IPS-15b (cell line): ENCODE measurements around the gene PTPRM.

Experiments
- H3K27me3 ChIP-seq: one replicate; pipeline ENCODE4 v1.6.1; 2013; ENCODE audit warnings: low read length; ENCODE audit not compliant: control insufficient read depth, insufficient read depth
- H3K36me3 ChIP-seq: one replicate; pipeline ENCODE4 v1.6.1; 2013; ENCODE audit warnings: low read length; ENCODE audit not compliant: control insufficient read depth, insufficient read depth
- H3K4me1 ChIP-seq: one replicate; pipeline ENCODE4 v1.6.1; 2013; ENCODE audit warnings: mild to moderate bottlenecking, low read length; ENCODE audit not compliant: control insufficient read depth, insufficient read depth
- H3K4me3 ChIP-seq: one replicate; pipeline ENCODE4 v1.5.1; 2013; ENCODE audit warnings: low read depth, low read length
- H3K9ac ChIP-seq: one replicate; pipeline ENCODE4 v1.6.1; 2013; ENCODE audit warnings: low read depth, mild to moderate bottlenecking, low read length
- H3K9me3 ChIP-seq: one replicate; pipeline ENCODE4 v1.6.1; 2013; ENCODE audit warnings: mild to moderate bottlenecking, low read length; ENCODE audit not compliant: control insufficient read depth, insufficient read depth

The PTPRM gene

DNA sequence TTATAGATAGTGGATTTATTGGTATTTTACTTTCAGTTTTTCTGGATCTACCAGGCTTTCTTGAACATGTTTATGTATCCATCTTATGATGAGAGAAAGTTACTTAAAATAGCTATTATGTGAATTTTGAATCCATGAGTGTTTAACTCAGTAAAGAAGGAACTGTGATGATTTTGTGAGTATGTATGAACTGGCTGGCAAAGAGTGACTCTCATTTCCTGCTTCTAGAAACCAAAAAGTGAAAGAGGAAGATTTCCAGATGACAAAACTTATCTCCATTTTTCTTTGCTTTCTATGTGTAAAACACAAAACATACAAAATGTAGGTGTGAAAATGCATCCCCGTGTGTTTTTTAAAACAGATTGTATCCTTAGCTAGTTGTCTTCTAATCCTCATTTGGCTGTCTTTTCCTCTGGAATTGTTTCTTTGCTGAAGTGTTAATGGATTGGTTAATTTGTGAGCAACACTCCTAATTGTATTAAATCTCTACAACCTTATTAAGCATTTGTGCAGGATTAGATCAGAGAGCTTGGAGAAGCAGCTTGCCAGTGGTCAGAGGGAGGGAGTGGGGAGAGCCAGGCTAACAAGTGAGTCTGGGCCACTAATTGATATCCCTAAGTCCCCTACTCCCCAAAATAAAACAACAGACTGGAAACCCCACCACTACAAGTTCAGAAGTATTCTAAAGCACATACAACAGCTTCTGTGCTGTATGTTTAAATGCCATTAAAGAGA, 23.9 kb downstream of the PTPRM start:
- H3K36me3 ChIP-seq, result no peaks in the 10 kb centered on the region
- no peak overlapping the region for H3K4me3 ChIP-seq
- no peaks in the 10 kb centered on the region for H3K9me3 ChIP-seq
- H3K4me1 ChIP-seq, result no peaks in the 10 kb centered on the region
- H3K9ac ChIP-seq, result no peak overlapping the region
- H3K27me3 ChIP-seq, result no peaks in the 10 kb centered on the region

DNA sequence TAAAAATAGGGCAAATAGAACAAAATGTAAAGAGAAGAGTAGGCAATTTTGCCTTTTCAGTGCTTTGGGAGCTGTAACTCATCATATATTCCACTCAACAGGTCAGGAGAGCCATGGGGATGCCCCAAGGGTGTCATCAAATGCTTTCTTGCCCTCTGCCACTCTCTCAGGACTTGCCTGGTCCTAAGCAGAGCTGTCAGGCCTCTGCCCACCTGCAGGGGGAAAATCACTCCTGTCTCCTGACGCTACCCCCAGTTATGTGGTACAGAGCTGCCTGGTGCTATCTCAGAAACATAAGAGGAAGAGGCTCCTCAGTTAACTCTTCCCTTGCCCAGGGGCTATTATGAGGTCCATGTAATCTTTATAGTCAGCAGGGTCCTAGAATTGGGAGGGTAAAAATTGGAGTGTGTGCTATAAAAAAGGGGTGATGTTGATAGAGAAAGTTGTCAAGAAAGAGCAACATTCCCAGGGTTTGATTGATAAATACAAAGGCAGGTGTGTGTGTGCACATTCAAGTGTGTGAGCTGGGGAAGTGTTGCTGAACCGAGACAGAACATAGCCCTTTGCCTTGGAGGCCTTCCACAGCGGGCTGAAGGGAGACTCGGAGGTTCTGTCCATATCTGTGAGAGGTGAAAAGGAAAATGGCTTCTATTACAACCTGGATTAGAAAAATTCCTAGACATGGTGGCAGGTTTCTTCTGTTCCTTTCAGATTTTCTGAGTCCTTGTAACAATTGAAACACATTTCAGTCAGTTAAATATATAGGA, 25.4 kb downstream of the PTPRM start:
- Histone ChIP-seq H3K4me1 (no peaks in the 10 kb centered on the region), H3K9me3 (no peaks in the 10 kb centered on the region), H3K9ac (no peak overlapping the region), H3K4me3 (no peak overlapping the region), H3K27me3 (no peaks in the 10 kb centered on the region), H3K36me3 (no peaks in the 10 kb centered on the region)

DNA sequence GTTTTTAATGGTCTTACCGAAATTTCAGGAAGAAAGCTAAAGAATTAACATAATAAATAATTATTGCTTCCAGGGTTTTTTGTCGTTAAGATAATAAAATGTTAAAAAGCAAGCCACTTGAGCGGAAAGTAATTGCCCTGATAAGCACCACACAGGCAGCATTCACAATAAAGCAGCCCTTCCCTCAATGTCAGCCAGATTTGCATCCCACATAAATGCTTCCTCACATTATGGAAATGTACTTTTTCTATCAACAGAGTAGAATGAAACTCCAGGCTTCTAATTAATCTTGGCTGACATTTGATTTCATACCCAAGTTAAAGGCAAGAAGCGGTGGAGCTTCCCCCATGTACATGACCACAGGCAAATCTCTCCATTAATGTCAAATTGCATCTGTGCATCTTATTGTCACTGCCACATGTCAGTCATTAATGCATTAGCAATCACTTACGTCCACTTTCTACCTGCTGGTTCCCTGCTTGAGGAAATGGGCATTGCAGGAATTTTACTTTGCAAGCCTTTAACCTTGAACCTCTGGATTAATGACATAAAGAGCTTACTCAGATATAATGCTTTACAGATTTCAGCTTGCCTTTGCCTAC, 26.2 kb downstream of the PTPRM start:
- Histone ChIP-seq H3K27me3 (no peaks in the 10 kb centered on the region), H3K9ac (no peak overlapping the region), H3K4me3 (no peak overlapping the region), H3K36me3 (no peaks in the 10 kb centered on the region), H3K4me1 (no peaks in the 10 kb centered on the region), H3K9me3 (no peaks in the 10 kb centered on the region)

DNA sequence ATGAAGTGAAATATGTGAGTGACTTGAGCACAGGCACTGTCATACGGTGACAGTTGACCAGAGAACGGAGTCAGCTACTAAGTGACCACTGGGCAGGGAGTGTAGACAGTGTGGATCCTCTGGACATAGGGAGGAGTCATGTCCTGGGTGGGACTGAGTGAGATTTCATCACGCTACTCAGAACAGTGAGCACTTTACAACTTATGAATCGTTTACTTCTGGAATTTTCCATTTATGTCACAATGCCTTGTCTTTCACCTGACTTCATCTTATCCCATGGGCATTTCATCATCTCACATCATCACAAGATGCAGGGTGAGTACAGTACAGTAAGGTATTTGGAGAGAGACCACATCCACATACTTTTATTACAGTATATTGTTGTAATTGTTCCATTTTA, 29.0 kb downstream of the PTPRM start:
- H3K4me1 ChIP-seq, result no peaks in the 10 kb centered on the region
- H3K9me3 ChIP-seq, result no peaks in the 10 kb centered on the region
- H3K36me3 ChIP-seq, result no peaks in the 10 kb centered on the region
- no peaks in the 10 kb centered on the region for H3K27me3 ChIP-seq
- H3K4me3 ChIP-seq, result no peak overlapping the region
- no peak overlapping the region for H3K9ac ChIP-seq

DNA sequence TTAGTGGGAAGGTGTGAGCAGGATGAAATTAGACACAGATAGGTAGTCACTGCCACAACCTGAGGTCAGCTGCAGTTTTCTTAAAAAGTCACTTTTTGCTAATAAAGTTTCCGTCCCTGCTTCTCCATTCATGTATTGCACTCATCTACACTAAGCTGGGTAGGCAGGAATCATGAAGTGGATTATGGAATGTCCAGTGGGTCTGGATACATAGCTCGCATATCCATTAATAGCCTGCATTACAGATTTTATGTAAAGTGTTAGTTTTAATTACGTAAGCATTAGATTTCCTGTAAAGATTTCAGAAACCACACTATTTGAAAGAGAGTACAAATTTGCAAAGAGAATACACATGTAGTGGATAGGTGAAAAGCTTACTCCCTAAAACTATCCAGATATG, 30.4 kb downstream of the PTPRM start:
- H3K4me3 ChIP-seq, result no peak overlapping the region
- no peaks in the 10 kb centered on the region for H3K4me1 ChIP-seq
- H3K9me3 ChIP-seq, result no peaks in the 10 kb centered on the region
- H3K9ac ChIP-seq, result no peak overlapping the region
- no peaks in the 10 kb centered on the region for H3K36me3 ChIP-seq
- no peaks in the 10 kb centered on the region for H3K27me3 ChIP-seq

DNA sequence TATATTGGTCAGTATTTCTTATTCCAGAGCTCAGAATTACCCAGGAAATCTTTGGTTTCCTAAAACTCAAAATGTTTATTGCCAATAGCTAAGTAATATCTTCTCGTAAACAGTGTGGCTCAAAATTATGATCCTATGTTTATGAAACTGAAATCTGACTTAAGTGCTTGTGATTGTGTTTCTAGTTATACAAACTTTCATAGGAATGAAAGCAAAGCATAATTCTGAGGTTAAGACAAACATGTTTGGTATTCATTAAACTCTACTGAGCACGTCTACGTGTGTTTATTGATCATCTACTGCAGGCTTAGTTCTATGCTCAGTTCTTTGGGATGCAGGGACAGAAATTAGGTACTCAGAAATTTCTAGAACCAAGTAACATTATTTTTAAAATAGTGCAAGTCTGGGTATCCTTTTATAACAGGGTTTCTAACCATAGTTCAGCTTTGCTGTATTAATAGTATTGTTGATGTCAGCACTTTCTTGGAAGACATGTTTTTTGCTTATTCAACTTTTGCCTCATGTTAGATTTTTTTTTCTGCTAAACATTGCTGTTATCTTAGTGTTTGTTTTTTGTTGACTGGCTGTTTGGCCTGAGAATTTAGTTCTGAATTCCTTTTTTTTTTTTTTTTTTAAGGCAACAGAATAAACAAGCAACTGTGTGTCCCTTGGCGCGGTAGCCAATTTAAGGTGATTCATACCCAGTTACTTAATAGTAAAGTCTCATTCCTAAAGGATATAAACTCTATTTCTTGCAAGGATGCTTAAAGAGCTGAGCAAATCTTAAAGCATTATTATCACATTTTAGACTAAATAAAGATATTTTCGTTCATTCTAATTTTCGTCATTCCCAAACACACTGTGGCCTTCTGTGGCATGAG, 31.3 kb downstream of the PTPRM start:
- H3K4me3 ChIP-seq, result no peak overlapping the region
- H3K9me3 ChIP-seq, result no peaks in the 10 kb centered on the region
- H3K27me3 ChIP-seq, result no peaks in the 10 kb centered on the region
- H3K36me3 ChIP-seq, result no peaks in the 10 kb centered on the region
- H3K4me1 ChIP-seq, result peaks cover 3% of the 10 kb centered on the region
- H3K9ac ChIP-seq, result no peak overlapping the region

DNA sequence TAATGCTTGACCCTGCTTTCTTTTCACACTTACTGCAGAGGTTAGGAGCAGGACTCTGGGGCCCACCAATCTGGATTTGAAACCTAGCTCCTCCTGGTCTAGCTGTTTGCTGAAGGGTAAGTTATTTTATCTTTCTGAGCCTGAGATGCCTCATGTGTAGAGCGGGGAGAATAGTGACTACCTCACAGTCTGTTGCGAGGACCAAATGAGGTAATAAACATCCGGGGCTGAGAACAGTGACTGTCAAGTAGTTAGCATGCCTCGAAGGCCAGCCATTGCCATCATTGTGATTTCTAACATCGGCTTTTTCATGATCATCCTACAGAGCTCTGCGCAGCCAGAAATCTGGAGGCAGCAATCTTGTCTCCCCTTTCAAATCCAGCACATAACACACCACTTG, 32.9 kb downstream of the PTPRM start:
- no peak overlapping the region for H3K9ac ChIP-seq
- H3K4me1 ChIP-seq, result peaks cover 4% of the 10 kb centered on the region
- H3K4me3 ChIP-seq, result no peak overlapping the region
- H3K27me3 ChIP-seq, result no peaks in the 10 kb centered on the region
- H3K9me3 ChIP-seq, result no peaks in the 10 kb centered on the region
- no peaks in the 10 kb centered on the region for H3K36me3 ChIP-seq

DNA sequence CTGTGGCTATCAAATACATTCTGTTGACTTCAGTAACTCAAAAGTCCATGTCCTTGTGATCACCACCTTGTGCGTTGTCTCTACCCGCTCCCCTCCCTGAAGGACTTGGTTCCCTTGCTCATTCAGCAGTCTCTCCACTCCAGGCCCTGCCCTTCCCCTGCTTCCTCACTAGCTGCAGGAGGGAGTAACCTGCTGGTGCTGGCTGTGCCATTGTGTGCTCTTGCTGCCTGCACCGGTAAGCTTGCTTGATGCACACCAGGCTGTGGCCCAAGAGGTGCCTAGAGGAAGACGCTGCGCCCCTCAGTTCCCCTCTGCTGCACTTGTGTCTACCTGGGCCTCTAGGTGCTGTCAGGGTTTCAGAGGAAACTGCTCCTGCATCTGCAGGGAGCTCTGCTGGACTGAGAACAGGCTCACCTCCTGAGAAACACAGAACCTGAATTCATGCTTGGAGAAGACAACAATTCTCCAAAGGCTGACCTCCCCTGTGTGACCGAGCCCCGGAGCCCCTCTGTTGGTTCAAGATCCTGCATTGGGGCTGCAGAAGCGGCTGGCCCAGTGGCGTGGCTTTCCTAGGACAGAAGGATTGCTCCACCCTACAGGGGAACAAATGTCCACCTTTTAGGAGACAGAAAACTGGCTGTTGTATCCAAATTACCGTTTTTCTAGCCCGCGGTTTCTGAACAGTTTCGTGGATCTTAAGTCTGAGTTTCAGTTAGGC, 33.6 kb downstream of the PTPRM start:
- Histone ChIP-seq H3K9me3 (no peaks in the 10 kb centered on the region), H3K9ac (no peak overlapping the region), H3K36me3 (no peaks in the 10 kb centered on the region), H3K4me3 (no peak overlapping the region), H3K27me3 (no peaks in the 10 kb centered on the region), H3K4me1 (peaks cover 4% of the 10 kb centered on the region)

DNA sequence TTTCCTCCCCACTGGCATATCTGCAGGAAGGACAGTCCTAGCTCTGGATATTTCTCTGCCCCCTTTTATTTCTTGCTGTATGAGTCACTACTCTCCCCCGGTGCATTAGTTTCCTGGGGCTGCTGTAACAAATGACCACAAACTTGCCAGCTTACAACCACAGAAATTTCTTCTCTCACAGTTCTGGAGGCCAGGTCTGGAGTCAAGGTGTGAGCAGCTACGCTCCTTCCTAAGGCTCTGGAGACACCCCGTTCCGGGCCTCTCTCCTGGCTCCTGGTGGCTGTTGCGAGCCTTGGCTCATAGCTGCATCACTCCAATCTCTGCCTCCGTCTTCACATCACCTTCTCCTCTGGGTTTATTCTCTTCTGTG, 34.1 kb downstream of the PTPRM start:
- Histone ChIP-seq H3K4me3 (no peak overlapping the region), H3K27me3 (no peaks in the 10 kb centered on the region), H3K4me1 (peaks cover 4% of the 10 kb centered on the region), H3K36me3 (no peaks in the 10 kb centered on the region), H3K9ac (no peak overlapping the region), H3K9me3 (no peaks in the 10 kb centered on the region)

DNA sequence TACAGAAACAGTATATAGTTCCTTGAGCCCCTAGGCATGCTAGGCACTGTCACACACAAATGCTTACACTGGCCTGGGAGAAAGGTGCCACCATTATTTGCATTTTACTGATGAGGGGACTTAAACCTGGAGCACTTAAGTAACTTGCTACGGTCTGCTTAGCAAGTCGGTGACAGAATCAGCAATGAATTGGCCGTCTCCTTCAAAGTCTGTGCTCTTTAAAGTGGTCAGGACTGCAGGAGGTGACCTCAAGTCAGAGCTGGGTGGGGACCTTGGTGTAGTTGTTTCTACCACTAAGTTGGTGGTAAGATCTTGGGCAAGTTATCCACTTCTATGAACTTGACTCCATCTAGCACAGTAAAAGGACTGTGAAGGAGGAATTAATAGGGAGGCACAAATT, 34.8 kb downstream of the PTPRM start:
- Histone ChIP-seq H3K9ac (no peak overlapping the region), H3K9me3 (no peaks in the 10 kb centered on the region), H3K4me3 (no peak overlapping the region), H3K27me3 (no peaks in the 10 kb centered on the region), H3K36me3 (no peaks in the 10 kb centered on the region), H3K4me1 (peaks cover 4% of the 10 kb centered on the region)
